NCI-H1694 treated with DMSO at 0.1 percent for 48 hours (cell line): ENCODE data around the gene ANKRD24.
"Not testable (repeated sequence)": the region's sequence is repeated elsewhere in the genome, so short reads cannot be mapped to it uniquely, and the experiment has no call there.

Source experiments
- DNase-seq: peaks from one replicate; lab custom pipeline; 2025; lab: John Stamatoyannopoulos, UW

Gene ANKRD24

GRCh38 chr19:4197625-4198466, 15.4 kb downstream of the ANKRD24 start:
- no peak for DNase-seq

- DNase-seq = no peak
These were observed 16.1 kb downstream of the ANKRD24 start for GRCh38 chr19:4198467-4199126.

- DNase-seq = no peak
These were observed 17.3 kb downstream of the ANKRD24 start for GRCh38 chr19:4199699-4200293.

- no peak for DNase-seq
These were observed 18.6 kb downstream of the ANKRD24 start for GRCh38 chr19:4200940-4201542.

GRCh38 chr19:4201798-4202197, 19.3 kb downstream of the ANKRD24 start:
- DNase-seq = no peak

DNA sequence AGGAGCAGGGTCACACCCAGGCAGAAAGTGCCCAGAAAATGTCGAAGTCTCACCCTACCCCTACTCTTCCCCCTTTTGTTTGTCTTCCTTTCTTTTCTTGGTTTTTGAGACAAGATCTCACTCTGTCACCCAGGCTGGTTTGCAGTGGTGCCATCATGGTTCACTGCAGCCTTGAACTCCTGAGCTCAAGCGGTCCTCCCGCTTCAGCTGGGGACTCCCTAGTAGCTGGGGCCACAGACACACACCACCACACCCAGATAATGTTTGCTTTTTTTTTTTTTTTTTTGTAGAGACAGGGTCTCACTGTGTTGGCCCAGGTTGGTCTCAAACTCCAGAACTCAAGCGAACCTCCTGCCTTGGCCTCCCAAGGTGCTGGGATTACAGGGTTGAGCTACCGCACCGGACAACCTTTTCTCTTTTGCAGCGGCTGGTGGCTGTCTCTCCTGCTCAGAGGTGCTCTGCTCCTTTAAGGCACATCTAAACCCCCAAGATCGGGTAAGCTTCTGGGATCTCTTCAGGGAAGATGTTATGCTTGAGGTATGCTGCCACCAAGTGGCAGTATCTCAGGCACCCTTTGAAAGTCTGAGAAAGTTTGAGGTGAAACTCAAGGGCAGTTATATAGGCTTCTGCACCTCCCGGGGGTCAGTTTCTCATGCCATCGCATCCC, 24.5 kb downstream of the ANKRD24 start:
- no peak for DNase-seq

DNA sequence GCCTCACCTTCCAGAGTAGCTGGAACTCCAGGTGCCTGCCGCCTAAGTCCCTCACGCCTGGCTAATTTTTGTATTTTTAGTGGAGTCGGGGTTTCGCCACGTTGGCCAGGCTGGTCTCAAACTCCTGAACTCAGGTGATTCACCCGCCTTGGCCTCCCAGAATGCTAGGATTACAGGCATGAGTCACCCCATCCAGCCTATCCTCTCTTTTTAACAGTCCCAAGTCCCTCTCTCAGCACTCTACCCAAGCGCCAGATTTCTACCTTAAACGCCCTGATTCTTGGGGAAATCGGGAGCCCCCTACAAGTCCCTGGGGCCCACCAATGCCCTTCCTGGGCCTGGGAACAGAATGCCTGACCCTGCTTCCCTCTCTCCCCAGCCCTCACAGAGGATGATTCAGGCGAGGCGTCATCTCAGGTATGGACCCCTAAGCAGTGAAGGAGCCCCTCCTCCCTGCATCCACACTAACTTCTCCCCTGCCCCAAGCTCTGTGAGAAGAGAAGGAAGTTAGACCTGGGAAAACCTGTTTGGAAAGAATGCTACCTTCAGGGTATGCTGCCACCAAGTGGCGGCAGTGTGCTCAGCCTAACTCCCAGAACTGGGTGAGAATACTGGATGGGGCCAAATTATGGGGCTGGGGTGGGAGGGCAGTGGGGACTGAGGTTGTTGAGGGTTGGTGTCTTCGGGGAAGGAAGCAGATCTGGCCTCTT, 26.1 kb downstream of the ANKRD24 start:
- DNase-seq = peak; percentile 13

DNA sequence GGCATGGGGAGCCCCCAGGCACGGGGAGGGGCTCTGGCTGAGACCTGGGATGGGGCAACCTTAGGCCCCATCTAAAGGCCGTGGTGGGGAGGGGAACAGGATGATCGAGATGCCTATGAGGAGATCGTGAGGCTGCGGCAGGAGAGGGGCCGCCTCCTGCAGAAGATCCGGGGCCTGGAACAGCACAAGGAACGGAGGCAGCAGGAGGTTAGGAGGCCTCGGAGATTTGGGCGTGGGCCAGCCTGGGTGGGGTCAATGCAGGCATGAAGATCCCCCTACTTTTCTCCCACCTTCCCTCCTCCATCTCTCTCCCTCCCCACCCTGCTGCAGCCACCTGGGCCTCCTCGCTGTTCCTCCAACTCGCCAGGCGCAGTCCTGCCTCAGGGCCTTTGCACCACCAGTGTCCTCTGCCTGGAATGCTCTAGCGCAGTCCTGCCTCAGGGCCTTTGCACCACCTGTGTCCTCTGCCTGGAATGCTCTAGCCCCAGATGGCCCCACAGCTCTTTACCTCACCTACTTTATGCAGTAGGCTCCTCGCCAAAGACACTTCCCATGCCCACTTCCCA, 27.8 kb downstream of the ANKRD24 start:
- no peak for DNase-seq

GRCh38 chr19:4213116-4213515, 30.6 kb downstream of the ANKRD24 start:
- DNase-seq = no peak

DNA sequence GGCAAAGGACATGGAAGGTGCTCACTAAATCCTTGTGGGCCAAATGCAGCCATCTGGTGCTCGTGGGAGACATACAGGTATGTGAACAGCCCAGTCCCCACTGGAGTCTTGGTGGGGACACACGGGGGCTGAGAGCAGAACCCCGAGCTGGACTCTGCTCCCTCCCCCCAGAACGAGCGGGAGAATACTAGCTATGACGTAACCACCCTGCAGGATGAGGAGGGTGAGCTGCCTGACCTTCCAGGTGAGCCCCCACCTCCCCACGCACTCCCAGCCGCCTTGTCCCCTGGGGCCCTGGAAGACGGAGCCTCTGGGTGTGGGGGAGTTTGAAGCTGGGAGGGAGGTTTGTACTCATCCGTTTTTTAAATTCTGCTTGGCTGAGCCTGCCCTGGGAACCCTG, 33.3 kb downstream of the ANKRD24 start:
- DNase-seq = no peak

GRCh38 chr19:4216846-4217245, 34.4 kb downstream of the ANKRD24 start:
- no peak for DNase-seq

DNA sequence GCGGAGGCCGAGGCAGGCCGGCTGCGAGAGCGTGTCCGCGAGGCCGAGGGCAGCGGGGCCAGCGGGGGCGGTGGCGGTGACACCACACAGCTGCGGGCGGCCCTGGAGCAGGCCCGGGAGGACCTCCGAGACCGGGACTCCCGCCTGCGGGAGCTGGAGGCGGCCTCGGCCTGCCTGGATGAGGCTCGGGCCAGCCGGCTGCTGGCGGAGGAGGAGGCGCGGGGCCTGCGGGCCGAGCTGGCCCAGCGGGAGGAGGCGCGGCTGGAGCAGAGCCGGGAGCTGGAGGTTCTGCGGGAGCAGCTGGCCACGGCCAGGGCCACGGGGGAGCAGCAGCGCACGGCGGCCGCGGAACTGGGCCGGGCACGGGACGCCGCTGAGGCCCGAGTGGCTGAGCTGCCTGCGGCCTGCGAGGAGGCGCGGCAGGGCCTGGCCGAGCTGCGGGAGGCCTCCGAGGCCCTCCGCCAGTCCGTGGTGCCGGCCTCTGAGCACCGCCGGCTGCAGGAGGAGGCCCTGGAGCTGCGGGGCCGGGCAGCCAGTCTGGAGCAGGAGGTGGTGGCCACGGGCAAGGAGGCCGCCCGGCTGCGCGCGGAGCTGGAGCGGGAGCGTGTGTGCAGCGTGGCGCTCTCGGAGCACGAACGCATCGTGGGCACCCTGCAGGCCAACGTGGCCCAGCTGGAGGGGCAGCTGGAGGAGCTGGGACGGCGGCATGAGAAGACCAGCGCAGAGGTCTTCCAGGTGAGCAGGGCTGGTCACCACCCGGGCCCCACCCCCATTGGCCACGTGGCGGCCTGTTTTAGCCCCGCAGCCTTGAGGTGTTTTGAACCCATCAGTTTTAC, 35.2 kb downstream of the ANKRD24 start:
- no peak for DNase-seq

GRCh38 chr19:4218523-4218922, 36.0 kb downstream of the ANKRD24 start:
- DNase-seq = not testable (repeated sequence)

DNA sequence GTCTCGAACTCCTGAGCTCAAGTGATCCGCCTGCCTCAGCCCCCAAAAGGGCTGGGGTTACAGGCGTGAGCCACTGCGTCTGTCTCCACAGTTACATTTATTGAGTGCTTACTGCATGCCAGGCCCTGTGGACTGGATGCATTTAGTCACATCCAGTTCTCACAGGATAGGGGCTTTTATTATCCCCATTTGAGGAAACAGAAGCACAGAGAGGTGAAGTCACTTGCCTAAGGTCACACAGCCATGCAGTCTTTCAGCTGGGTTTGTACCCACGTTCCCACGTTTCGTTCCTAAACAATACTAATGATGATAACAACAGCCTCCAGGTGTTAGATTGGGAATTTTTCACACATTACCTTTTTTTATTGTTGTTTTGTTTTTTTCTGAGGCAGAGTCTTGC, 37.7 kb downstream of the ANKRD24 start:
- no peak for DNase-seq

GRCh38 chr19:4224470-4224869, 42.0 kb downstream of the ANKRD24 start:
- DNase-seq = no peak

DNA sequence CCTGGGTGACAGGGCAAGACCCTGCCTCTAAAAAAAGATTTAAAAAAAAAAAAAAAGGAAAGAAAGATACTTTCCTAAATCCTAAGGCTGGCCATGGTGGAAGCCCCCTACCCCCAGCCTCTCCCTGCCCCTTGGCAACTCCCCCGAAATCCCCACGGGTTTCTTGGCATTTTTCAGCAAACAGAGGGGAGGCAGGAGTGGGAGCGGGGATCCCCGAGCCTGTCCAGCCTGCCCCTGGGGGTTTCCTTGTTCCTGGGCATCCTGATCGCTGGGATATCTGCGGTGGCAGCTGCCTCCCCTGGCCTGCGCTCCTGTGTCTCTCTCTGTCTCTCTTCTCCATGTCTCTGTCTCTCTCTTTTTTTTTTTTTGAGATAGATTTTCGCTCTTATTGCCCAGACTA, 43.4 kb downstream of the ANKRD24 start:
- no peak for DNase-seq

DNA sequence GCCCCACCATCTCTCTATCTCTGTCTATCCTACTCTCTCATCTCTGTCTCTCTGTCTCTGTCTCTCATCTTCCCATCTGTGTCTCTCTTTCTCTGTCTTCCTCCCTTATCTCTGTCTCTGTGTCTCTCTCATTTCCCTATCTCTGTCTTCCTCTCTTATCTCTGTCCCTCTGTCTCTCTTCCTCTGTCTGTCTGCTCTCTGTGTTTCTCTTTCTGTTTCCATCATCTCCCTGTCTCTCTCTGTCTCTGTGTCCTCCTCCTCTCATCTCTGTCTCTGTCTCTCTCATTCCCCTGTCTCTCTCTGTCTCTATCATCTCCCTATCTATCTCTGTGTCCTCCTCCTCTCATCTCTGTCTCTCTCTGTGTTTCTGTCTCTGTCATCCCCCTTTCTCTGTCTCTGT, 45.3 kb downstream of the ANKRD24 start:
- no peak for DNase-seq

DNA sequence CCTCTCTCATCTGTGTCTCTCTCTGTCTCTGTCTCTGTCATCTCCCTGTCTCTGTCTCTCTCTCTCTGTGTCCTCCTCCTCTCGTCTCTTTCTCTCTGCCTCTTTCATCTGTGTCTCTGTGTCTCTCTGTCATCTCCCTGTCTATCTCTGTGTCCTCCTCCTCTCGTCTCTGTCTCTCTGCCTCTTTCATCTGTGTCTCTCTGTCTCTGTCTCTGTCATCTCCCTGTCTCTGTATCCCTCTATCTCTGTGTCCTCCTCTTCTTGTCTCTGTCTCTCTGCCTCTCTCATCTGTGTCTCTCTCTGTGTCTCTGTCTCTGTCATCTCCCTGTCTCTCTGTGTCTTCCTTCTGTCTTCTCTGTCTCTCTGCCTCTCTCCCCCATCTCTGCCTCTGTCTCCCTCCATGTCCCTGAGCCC, 46.3 kb downstream of the ANKRD24 start:
- no peak for DNase-seq

DNA sequence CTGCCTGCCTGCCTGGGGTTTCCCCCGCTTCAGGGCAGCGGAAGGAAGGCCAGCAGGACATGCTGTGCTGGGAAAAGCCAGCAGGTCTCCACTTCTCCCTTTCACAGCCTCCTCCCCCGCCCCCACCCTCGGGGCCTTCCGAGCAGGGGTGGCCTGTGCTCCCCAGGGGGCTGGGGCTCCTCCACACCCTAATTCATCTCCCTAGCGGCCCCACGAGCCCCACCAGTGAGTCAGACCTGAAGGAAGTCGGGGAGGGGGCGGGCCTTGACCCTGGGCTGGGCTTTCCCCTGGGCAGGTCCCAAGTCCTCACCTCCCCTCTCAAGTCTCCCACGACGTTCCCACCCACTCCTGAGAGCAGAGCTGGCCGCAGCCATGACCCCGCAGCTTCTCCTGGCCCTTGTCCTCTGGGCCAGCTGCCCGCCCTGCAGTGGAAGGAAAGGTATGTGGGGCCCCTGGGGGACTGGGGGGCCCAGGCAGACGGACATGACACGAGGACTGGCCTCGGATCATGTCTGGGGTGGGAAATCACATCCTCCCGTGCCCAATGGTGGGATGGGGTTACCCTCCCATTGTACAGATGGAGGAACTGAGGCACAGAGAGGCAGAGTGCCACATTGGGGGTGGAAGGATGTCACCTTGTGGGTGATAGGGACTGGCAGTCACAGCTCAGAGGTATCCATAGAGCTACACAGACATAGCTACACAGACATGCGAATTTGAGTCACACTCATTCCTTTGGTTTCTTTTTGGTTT, 46.9 kb downstream of the ANKRD24 start, which contains the start of gene EBI3:
EBI3 (plus strand) TSS at position 345 of the 753 bp plus-strand sequence; CDS start at position 373, 28 bp downstream.
- DNase-seq = no peak
